C4-2B (cell line): Measurements from ENCODE around the gene NFE2L2.

Source experiments
- ZFX ChIP-seq: fragments of 450-650 bp; IDR thresholded peaks from 2 replicates; pipeline ENCODE4 v1.6.1; 2017
- TF ChIP-seq, protein P1 (sequence below): fragments of 450-650 bp; conservative IDR thresholded peaks from 2 replicates; pipeline ENCODE4 v1.5.1; 2017; ENCODE audit warnings: mild to moderate bottlenecking

DNA sequence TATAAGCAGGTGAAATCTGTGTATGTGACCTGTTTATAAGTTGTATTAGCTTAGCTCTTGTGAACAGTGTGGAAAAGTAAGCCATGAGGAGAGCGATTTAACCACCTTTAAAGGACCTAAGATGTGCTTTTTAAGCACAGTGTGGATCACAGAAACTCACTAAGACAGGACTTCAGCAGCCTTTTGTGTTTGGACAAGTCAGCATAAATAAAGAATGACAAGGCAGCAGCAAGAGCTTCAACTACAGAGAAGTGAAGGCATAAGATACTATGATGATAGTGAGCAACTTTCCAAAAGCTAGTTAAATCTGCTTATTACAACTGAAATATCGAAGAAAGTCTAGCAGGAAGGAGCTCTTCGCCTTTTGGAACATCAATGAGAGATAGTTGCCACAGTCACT lies 43.0 kb downstream of the NFE2L2 start:
- TF ChIP-seq, protein P1, sequence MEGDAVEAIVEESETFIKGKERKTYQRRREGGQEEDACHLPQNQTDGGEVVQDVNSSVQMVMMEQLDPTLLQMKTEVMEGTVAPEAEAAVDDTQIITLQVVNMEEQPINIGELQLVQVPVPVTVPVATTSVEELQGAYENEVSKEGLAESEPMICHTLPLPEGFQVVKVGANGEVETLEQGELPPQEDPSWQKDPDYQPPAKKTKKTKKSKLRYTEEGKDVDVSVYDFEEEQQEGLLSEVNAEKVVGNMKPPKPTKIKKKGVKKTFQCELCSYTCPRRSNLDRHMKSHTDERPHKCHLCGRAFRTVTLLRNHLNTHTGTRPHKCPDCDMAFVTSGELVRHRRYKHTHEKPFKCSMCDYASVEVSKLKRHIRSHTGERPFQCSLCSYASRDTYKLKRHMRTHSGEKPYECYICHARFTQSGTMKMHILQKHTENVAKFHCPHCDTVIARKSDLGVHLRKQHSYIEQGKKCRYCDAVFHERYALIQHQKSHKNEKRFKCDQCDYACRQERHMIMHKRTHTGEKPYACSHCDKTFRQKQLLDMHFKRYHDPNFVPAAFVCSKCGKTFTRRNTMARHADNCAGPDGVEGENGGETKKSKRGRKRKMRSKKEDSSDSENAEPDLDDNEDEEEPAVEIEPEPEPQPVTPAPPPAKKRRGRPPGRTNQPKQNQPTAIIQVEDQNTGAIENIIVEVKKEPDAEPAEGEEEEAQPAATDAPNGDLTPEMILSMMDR: no peak
- no peak for TF ChIP-seq ZFX
